ENCODE data around the gene IRAK1BP1.
A peak's percentile ranks its signal among the peaks of the same experiment; 100 is the strongest.

IRAK1BP1 gene

GRCh38 chr6:78867370-78868040 is at the start of gene IRAK1BP1:
Gene IRAK1BP1, plus strand, starts transcription at chr6:78867551. Its CDS starts 26 bp downstream, at chr6:78867577.
- H2AFZ ChIP-seq (ENCODE audit: low read depth, low read length, severe bottlenecking) = peak within 1 kb of the TSS; percentile 98
- H4K20me1 ChIP-seq (ENCODE audit: low read depth, low read length) = no peaks in the 10 kb centered on the region
- peak within 1 kb of the TSS; percentile 79 for H3K9ac ChIP-seq (ENCODE audit: low read length)
- TF ChIP-seq EZH2phosphoT487 (conservative IDR thresholded peaks at IDR 0.05; ENCODE audit: low read length) = no peak
- no peak for TF ChIP-seq CTCF (IDR thresholded peaks at IDR 0.05; ENCODE audit: insufficient read depth, low read length, poor library complexity, severe bottlenecking)
- no peaks in the 10 kb centered on the region for H3K36me3 ChIP-seq (ENCODE audit: low read length)
- H3K9me3 ChIP-seq (ENCODE audit: insufficient read depth, low read length) = no peaks in the 10 kb centered on the region
- H3K27me3 ChIP-seq (ENCODE audit: low read length) = no peaks in the 10 kb centered on the region
- H3K27ac ChIP-seq (ENCODE audit: low read depth, low read length) = peak within 1 kb of the TSS; percentile 73
- peak within 1 kb of the TSS; percentile 69 for H3K4me3 ChIP-seq (ENCODE audit: insufficient read depth, low read length, poor library complexity, severe bottlenecking)
- no peaks in the 10 kb centered on the region for H3K9me2 ChIP-seq (replicated peaks; ENCODE audit: insufficient read depth, low read length)
- H3K4me2 ChIP-seq (ENCODE audit: low read depth, low read length, poor library complexity, severe bottlenecking) = peak within 1 kb of the TSS; percentile 82
- no peaks in the 10 kb centered on the region for H3K79me2 ChIP-seq (ENCODE audit: insufficient read depth, low read length)
- H3F3A ChIP-seq (ENCODE audit: insufficient read depth) = peaks cover 6% of the 10 kb centered on the region; the same call in 1 of the 2 replicates

- Histone ChIP-seq H3K9me3 (ENCODE audit: insufficient read depth, low read length) (no peaks in the 10 kb centered on the region), H3K9ac (ENCODE audit: low read length) (no peak overlapping the region), H3K9me2 (replicated peaks; ENCODE audit: insufficient read depth, low read length) (no peaks in the 10 kb centered on the region), H3F3A (ENCODE audit: insufficient read depth) (no peaks in the 10 kb centered on the region), H4K20me1 (ENCODE audit: low read depth, low read length) (no peaks in the 10 kb centered on the region), H3K4me2 (ENCODE audit: low read depth, low read length, poor library complexity, severe bottlenecking) (no peak overlapping the region), H3K27ac (ENCODE audit: low read depth, low read length) (no peak overlapping the region), H3K36me3 (ENCODE audit: low read length) (no peaks in the 10 kb centered on the region), H3K79me2 (ENCODE audit: insufficient read depth, low read length) (no peaks in the 10 kb centered on the region), H2AFZ (ENCODE audit: low read depth, low read length, severe bottlenecking) (no peak overlapping the region), H3K4me3 (ENCODE audit: insufficient read depth, low read length, poor library complexity, severe bottlenecking) (no peak overlapping the region), H3K27me3 (ENCODE audit: low read length) (no peaks in the 10 kb centered on the region)
- TF ChIP-seq CTCF (IDR thresholded peaks at IDR 0.05; ENCODE audit: insufficient read depth, low read length, poor library complexity, severe bottlenecking) (no peak), EZH2phosphoT487 (conservative IDR thresholded peaks at IDR 0.05; ENCODE audit: low read length) (no peak)
Observed at GRCh38 chr6:78824045-78824444, 43.3 kb upstream of the IRAK1BP1 start.

- H3K36me3 ChIP-seq (ENCODE audit: low read length) = no peaks in the 10 kb centered on the region
- no peaks in the 10 kb centered on the region for H3K9me2 ChIP-seq (replicated peaks; ENCODE audit: insufficient read depth, low read length)
- H3K9me3 ChIP-seq (ENCODE audit: insufficient read depth, low read length) = no peaks in the 10 kb centered on the region
- no peak overlapping the region for H3K4me2 ChIP-seq (ENCODE audit: low read depth, low read length, poor library complexity, severe bottlenecking)
- no peak overlapping the region for H3K9ac ChIP-seq (ENCODE audit: low read length)
- H3K27me3 ChIP-seq (ENCODE audit: low read length) = no peaks in the 10 kb centered on the region
- H3K27ac ChIP-seq (ENCODE audit: low read depth, low read length) = no peak overlapping the region
- H3K79me2 ChIP-seq (ENCODE audit: insufficient read depth, low read length) = no peaks in the 10 kb centered on the region
- H2AFZ ChIP-seq (ENCODE audit: low read depth, low read length, severe bottlenecking) = no peak overlapping the region
- no peaks in the 10 kb centered on the region for H4K20me1 ChIP-seq (ENCODE audit: low read depth, low read length)
- no peak overlapping the region for H3K4me3 ChIP-seq (ENCODE audit: insufficient read depth, low read length, poor library complexity, severe bottlenecking)
- no peaks in the 10 kb centered on the region for H3F3A ChIP-seq (ENCODE audit: insufficient read depth)
- no peak for TF ChIP-seq CTCF (IDR thresholded peaks at IDR 0.05; ENCODE audit: insufficient read depth, low read length, poor library complexity, severe bottlenecking)
- no peak for TF ChIP-seq EZH2phosphoT487 (conservative IDR thresholded peaks at IDR 0.05; ENCODE audit: low read length)
Observed at GRCh38 chr6:78829407-78829806, 37.9 kb upstream of the IRAK1BP1 start.

All from SU-DHL-6 (cell line).